Duodenal mucosa (tissue), 2 donors: ENCODE results near the gene PIGN.

Source experiments
- H3K27ac ChIP-seq: one replicate; pipeline ENCODE4 v1.7.0; 2013; ENCODE audit warnings: low read depth, low read length
- H3K27me3 ChIP-seq, 2 donors: one replicate each; pipeline ENCODE4 v1.7.0; 2013; ENCODE audit warnings: low read length in 2 of 2, control low read depth in 1 of 2; ENCODE audit not compliant: insufficient read depth in 2 of 2, control insufficient read depth in 1 of 2
- H3K36me3 ChIP-seq, 2 donors: one replicate each; pipeline ENCODE4 v1.7.0; 2013; ENCODE audit warnings: low read length in 2 of 2, control low read depth in 1 of 2; ENCODE audit not compliant: insufficient read depth in 2 of 2, control insufficient read depth in 1 of 2
- H3K4me1 ChIP-seq, 2 donors: one replicate each; pipeline ENCODE4 v1.7.0; 2013; ENCODE audit warnings: low read length in 2 of 2, control low read depth in 1 of 2; ENCODE audit not compliant: insufficient read depth in 2 of 2, control insufficient read depth in 1 of 2
- H3K4me3 ChIP-seq, 2 donors: one replicate each; pipeline ENCODE4 v1.7.0; 2013; ENCODE audit warnings: low read length in 2 of 2, low read depth in 1 of 2
- H3K9ac ChIP-seq, 2 donors: one replicate each; pipeline ENCODE4 v1.7.0; 2013; ENCODE audit warnings: low read length in 2 of 2, low read depth in 1 of 2
- H3K9me3 ChIP-seq, 2 donors: one replicate each; pipeline ENCODE4 v1.7.0; 2013; ENCODE audit warnings: low read length in 2 of 2, control low read depth in 1 of 2; ENCODE audit not compliant: control insufficient read depth in 1 of 2

The PIGN gene

DNA sequence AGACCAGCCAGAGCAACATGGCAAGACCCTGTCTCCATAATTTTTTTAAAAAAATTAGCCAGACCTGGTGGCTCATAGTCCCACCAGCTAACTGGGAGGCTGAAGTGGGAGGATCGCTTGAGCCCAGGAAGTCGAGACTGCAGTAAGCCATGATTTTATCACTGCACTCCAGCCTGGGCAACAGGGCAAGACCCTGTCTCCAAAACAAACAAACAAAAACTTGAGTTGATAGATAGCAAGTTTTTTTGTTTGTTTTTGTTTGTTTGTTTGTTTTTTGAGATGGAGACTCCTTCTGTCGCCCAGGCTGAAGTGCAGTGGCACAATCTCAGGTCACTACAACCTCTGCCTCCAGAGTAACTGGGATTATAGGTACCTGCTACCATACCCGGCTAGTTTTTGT, 19.0 kb upstream of the PIGN start:
- Histone ChIP-seq H3K36me3 (no peaks in the 10 kb centered on the region), H3K9me3 (no peaks in the 10 kb centered on the region), H3K27ac (no peak overlapping the region), H3K9ac (no peak overlapping the region), H3K27me3 (no peaks in the 10 kb centered on the region), H3K4me1 (peaks cover 0 to 15% of the 10 kb centered on the region in 2 donors), H3K4me3 (no peak overlapping the region)

DNA sequence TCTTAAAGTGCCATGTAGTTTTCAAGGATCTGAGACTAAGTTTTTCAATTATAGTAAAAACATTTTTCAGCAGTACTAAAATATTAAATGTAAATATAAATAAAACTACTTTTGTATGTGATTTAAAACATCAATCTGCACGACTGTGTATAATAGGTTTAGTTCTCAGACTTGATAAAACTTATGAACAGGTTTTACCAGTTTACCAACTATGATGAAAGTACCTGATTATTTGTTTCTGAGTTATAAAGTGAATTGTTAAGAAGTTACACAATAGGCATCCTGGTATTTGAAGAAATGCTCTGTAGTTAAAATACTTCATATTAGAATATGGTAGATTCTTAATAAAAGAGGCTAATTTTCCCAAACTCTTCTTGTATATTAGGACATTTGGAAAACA, 15.0 kb upstream of the PIGN start:
- no peak overlapping the region for H3K9ac ChIP-seq
- no peak overlapping the region for H3K27ac ChIP-seq
- H3K36me3 ChIP-seq: no peaks in the 10 kb centered on the region
- no peaks in the 10 kb centered on the region for H3K9me3 ChIP-seq
- H3K27me3 ChIP-seq: no peaks in the 10 kb centered on the region
- H3K4me3 ChIP-seq: no peak overlapping the region
- peaks cover 5 to 37% of the 10 kb centered on the region in 2 donors for H3K4me1 ChIP-seq

DNA sequence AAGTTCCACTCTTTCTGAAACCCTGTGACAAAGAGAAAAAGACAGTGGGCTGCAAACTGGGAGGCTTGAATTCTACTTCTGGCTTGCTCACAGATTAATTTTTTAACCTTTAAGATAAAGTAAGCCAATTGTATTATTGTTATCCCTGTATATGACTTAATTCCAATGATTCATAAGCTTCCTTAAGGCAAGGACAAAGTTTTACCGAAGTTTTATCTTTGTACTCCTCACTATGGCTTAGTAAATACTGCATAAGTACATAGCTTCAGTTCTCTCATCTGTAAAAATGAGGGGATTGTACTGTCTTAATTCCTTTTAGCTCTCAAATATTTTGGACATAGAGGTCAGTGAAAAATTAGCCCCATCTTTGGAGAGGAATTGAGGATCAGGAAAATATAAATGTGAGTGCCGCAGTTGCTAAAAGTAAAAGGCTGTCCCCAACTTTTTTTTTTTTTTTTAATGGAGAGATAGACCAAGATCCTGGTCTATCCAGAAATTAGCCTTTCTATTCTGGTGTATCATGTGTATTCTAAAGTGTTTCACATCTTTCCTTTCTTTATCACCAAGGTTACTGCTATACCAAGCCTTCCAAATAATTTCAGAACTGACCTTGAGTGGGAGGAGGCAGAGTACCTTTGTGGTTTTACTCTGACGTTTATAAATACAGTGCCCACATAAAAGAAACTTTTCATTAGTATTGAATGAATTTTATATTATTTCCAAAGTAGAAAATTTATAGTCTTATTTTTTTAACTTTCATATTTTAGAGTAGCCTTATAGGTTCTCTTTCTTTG, 13.5 kb upstream of the PIGN start:
- no peak overlapping the region for H3K27ac ChIP-seq
- H3K27me3 ChIP-seq: no peaks in the 10 kb centered on the region
- no peak overlapping the region for H3K4me3 ChIP-seq
- no peak overlapping the region for H3K9ac ChIP-seq
- no peaks in the 10 kb centered on the region for H3K9me3 ChIP-seq
- no peaks in the 10 kb centered on the region for H3K36me3 ChIP-seq
- H3K4me1 ChIP-seq: peaks cover 5 to 29% of the 10 kb centered on the region in 2 donors

DNA sequence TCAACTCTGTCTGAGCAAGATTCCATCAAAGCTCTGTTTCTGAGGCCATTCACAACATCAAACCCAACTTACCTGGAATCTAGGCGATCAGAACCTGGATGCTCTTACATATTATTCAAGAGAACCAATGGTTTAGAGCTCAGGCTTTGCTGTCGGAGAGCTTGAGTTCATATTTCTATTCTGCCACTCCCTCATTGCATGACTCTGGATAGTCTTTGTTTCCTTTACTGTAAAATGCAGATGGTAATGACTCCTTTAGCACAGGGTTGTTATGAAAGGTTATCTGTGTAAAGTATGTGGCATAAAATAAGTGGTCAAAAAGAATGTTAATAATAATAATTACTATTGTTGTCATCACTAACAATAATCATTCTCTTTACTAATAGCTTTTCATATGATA, 12.8 kb upstream of the PIGN start:
- Histone ChIP-seq H3K36me3 (no peaks in the 10 kb centered on the region), H3K27me3 (no peaks in the 10 kb centered on the region), H3K4me3 (no peak overlapping the region), H3K9ac (no peak overlapping the region), H3K27ac (no peak overlapping the region), H3K4me1 (peaks cover 5 to 29% of the 10 kb centered on the region in 2 donors), H3K9me3 (no peaks in the 10 kb centered on the region)

DNA sequence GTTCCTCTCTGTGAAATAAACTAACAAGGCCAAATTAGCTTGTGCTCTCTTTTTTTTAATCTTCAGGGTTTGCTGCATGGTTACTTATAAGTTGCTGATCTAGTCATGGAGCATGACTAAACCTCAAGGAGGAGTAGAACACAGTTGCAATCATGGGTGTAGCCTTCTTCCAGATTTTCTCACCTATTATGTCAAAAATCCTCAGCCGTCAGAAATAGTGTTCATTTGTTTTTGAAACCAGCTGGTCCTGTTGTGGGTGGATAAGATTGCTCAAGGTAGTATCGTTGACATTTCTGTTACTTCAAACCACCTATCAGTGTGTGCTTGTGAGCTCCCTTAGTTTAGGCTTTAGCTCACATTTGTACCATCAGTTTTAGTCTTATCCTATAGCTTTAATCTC, 11.4 kb upstream of the PIGN start:
- H3K36me3 ChIP-seq: no peaks in the 10 kb centered on the region
- H3K9me3 ChIP-seq: no peaks in the 10 kb centered on the region
- no peak overlapping the region for H3K27ac ChIP-seq
- H3K4me3 ChIP-seq: no peak overlapping the region
- H3K9ac ChIP-seq: no peak overlapping the region
- peaks cover 5 to 29% of the 10 kb centered on the region in 2 donors for H3K4me1 ChIP-seq
- no peaks in the 10 kb centered on the region for H3K27me3 ChIP-seq

DNA sequence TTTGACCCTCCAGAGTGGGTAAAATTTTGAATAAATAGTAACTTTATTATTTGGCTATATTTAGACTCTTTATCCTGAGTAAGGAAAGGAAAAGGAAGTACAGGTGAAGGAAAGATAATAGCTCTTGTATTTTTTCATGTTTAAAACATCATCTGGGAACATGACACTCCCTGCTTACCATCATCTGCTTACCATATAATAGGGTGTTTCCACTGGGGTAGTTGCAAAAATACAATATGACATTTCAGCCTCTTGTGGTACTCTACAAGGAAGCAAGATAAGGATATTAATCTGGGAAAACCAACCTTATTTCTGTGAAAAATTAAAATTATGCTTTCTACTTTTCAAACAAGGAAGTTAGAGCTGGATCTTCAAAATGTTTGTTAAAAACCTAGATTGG, 10.1 kb upstream of the PIGN start:
- Histone ChIP-seq H3K27me3 (no peaks in the 10 kb centered on the region), H3K36me3 (no peaks in the 10 kb centered on the region), H3K27ac (no peak overlapping the region), H3K9ac (no peak overlapping the region), H3K4me1 (peaks cover 5 to 26% of the 10 kb centered on the region in 2 donors), H3K9me3 (no peaks in the 10 kb centered on the region), H3K4me3 (no peak overlapping the region)

DNA sequence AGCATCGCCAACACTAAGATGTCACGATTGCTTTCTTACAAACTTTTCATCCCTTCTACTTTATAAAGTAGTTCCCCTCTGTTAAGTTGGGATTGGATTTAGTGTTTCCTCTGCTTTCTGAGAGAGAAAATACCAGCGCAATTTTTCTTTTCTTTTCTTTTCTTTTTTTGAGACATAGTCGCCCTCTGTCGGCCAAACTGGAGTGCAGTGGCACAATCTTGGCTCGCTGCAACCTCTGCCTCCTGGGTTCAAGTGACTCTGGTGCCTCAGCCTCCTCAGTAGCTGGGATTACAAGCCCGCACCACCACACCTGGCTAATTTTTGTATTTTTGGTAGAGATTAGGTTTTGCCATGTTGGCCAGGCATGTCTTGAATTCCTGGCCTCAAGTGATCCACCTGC, 9.2 kb upstream of the PIGN start:
- no peaks in the 10 kb centered on the region for H3K9me3 ChIP-seq
- H3K9ac ChIP-seq: no peak overlapping the region
- H3K4me3 ChIP-seq: no peak overlapping the region
- H3K27ac ChIP-seq: no peak overlapping the region
- H3K4me1 ChIP-seq: peaks cover 5 to 26% of the 10 kb centered on the region in 2 donors
- peaks cover 0 to 3% of the 10 kb centered on the region in 2 donors for H3K36me3 ChIP-seq
- no peaks in the 10 kb centered on the region for H3K27me3 ChIP-seq

DNA sequence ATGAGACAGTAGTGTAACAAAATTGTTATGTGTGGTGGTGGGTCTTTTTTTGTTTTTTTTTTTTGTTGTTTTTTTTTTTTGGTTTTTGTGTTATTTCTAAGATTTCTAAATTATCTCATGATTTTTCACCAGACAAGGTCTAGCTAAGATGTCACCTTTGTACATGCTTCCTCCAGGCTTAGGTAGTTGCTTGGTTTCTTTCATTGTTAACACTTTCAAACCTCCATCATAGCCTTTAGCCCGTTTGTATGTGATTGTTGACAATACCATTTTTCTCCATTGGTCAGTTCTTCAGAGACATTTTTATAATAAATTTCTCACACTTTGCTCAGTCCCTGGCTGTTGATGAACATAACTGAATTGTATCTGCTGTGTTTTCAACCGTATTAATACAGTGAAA, 2.4 kb upstream of the PIGN start:
- Histone ChIP-seq H3K27ac (no peak overlapping the region), H3K27me3 (no peaks in the 10 kb centered on the region), H3K9ac (peak overlapping the region; percentile 56 to 80), H3K9me3 (no peaks in the 10 kb centered on the region), H3K4me1 (peaks cover 25 to 27% of the 10 kb centered on the region in 2 donors), H3K4me3 (peak overlapping the region; percentile 84 to 93), H3K36me3 (peaks cover 0 to 3% of the 10 kb centered on the region in 2 donors)

DNA sequence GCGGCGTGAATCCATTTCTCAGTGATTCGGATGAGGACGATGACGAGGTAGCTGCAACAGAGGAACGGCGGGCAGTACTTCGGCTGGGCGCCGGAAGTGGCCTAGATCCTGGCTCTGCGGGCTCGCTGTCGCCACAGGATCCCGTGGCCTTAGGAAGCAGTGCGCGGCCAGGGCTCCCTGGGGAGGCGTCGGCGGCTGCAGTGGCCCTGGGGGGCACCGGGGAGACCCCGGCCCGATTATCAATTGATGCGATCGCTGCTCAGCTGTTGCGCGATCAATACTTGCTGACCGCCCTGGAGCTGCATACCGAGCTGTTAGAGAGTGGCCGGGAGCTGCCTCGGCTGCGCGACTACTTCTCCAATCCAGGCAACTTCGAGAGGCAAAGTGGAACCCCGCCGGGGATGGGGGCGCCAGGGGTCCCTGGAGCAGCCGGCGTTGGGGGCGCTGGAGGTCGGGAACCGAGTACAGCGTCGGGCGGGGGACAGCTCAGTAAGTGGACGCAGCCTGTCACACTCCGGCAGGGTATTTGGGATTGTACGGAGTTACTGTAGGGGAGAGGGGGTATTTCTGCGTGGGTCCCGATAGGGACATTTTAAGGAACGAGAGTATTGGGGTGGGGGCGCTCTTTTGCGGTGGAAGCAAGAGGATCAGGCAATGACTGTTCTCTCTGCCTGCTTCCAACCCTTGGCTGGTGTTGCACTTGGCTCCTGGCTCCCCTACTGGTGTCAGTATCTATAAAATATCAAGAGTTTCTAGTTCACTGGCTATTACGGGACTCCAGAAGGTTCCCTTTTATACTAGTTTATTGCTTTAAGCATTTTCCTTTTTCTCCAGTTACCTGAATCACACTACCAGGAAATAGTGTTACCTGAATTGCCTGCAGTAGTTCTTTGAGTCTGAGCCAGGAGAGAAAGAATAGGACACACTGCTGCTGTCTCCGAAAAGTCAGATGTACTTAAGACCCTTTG, 971 bp upstream of the PIGN start:
- Histone ChIP-seq H3K4me3 (peak overlapping the region; percentile 84 to 93), H3K27me3 (no peaks in the 10 kb centered on the region), H3K4me1 (peaks cover 25 to 27% of the 10 kb centered on the region in 2 donors), H3K27ac (peak overlapping the region; percentile 48), H3K9ac (peak overlapping the region; percentile 56 to 80), H3K9me3 (no peaks in the 10 kb centered on the region), H3K36me3 (peaks cover 0 to 3% of the 10 kb centered on the region in 2 donors)

DNA sequence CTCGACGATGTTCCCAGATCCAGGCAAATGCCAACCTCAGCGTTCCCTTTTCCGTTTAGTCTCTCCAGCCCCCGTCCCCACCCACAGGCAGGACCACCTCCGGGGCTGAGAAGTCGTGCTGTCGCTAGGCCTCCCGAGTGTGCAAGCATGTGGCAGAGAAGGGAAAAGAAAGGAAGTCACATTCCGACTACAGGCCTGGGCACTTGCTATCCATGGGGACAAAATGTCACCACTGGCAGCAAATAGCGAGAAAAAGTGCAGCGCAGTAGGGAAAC, 420 bp downstream of the PIGN start:
- peak overlapping the region; percentile 84 to 92 for H3K4me3 ChIP-seq
- H3K27ac ChIP-seq: peak overlapping the region; percentile 57
- H3K9me3 ChIP-seq: no peaks in the 10 kb centered on the region
- H3K36me3 ChIP-seq: peaks cover 0 to 2% of the 10 kb centered on the region in 2 donors
- H3K27me3 ChIP-seq: no peaks in the 10 kb centered on the region
- peaks cover 25 to 27% of the 10 kb centered on the region in 2 donors for H3K4me1 ChIP-seq
- peak overlapping the region; percentile 77 to 98 for H3K9ac ChIP-seq
